ENCODE results near the gene SGSM2.
A peak's percentile ranks its signal among the peaks of the same experiment; 100 is the strongest.

The SGSM2 gene

DNA sequence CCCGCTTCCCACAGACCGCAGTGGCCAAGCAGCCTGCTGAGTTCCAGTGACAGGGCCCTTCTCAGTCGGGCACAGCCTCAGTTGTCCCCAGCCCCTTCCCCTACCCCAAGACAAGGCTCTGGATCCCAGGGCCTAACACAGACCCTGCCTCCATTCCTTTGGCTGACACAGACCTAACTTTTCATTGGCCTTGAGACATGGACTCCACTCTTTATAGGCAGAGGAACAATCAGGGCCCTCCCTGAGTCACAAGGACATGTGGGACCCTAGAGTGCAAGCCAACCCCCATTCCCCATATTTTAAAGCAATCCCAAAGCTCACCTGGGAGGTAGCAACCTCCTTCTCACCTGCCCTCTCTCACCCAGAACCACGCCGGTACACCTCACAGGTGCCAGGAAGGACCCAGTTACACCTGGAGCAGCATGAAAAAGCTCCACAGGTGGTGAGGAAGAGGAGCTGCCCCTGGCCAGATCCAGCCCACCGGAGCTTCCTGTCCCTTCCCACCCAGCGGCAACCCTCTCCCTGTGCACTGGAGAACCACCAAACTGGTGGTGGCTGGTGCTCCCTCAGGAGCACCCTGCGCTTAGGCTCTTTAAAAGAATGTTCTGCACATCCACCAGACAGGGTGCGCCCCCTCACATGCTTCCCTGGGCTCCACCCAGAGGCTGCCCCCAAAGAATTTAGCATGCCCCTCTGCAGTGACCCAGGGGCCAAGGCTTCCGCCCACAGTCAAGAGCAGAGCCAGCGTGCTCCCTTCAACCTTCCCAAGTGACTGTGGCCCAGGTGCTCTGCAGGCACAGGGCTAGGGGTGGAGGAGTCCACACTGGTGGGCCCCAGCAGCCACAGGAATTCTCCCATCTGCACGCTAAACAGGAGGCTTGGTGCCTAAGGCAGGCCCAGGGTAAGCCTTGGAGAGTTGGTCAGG lies 60.2 kb downstream of the SGSM2 start:
- no peak for DNase-seq

DNA sequence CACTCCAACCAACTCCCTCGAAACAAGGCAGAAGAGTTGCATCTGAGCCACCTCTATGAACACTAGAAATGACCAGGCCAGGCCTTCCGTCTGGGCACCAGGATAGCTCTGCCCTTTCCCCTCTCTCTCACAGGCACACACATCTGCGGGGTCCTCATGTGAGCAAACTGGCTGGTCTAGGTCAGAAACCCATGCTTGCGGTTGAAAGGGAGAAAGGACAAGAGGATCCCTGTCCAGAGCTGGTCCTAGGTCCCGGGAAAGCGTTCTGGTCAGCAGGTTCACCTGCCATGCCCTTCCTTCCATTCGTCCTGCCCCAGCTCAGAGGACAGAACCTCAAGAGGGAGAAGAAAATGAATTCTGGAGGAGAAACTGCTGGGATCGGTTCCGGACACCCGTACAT lies 60.9 kb downstream of the SGSM2 start:
- DNase-seq: no peak

DNA sequence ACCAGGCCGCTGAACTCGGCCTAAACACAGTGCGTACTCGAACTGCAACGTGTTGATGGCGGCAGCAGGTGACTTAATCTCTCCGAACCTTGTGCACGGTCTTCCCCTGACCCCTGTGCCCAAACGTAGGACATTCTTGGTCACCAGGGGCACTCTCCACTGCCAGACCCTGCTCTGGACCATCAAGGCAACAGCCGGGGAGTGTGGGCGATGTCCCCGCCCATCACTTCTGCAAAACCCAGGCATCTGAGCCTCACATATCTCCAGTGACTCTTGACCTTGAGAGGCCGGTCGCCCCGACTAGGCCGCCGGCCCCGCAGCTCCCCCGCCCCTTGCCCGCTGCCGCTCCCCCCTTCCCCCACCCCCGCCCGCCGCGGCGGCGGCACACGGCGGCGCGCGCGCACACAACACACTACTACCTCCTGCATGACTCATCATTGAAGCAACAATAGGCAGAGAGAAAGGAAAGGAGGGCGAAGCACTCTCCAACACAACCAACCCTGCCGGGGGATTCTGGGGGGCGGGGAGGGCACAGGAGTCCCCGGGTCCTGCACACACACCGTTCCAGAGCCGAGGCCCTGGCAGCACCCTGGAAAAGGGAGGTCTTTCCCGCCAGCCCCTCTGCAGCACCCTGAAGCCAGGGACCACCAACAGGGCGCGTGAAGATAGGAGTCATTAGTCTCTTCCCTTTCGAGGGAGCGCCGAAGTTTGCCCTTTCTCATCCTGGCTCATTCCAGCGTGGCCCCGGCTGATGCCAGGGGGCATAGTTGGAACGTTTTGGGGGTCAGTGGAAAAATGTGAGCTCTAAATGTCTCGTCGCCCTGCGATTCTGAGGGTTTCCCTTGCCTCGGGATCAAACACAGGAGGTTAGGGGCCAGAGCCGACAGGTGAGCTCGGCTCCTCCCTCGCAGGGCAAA lies 61.6 kb downstream of the SGSM2 start:
- peak in 29 of 51 donors; percentile 17 to 87 (median 48) for DNase-seq

DNA sequence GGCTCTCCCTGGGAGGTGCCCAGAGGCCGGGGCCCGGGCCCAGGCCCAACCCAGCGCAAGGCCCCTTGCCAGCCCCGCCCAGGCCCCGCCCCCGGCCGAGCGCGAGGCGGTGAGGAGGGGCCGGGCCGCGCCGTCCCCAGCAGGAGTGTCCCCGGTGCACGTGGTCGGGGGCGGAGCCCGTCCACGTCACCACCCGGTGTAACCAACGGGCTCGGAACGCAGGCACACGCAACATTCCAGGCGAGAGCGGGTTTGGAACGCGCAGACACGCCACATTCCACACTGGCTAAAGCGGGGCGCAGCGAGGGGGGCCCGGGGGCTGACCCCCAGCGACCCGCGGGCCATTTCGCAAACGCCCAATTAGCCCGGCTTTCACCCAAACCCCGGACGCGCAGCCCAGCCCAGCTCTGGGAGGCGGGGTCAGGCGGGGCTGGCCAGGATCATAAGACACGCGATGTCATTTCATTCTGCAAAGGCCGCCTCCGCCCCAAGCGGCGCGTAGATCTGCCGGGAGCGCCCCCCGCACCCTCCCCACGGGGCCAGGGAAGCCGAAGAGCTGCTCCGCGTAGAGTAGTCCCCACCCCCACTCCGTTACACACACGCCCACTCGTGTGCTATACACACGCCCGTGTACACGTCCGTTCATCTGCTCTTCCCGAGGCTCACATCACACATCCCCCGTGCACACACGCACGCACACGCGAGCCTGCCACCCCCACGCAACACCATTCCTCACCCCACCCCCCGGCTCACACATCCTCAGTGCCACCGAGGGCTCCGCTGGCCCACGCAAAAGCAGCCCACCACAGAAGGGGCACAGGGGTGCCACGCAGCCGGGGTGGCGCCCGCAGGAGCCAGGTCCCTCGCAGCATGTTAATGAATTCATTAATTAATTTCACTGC lies 62.5 kb downstream of the SGSM2 start:
- DNase-seq: peak; percentile 65 to 98 (median 93)

DNA sequence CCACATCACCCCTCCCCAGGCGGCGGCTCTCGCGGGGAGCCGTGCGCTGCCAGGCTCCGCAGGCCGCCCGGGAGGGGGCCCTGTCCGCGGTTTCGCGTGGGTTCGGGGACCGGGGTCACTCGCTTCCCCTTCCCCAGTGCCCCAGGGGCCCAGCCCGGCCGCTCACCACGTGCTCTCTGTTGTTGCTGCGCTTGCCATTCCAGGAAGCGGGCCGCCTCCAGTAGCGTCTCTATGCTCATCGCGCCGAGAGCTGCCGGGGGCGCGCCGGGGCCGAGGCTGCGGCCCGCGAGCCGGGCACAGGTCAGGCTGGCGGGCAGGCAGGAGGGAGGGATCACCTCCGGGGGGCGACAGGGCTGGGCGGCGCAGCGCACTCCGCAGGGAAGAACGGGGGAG lies 63.2 kb downstream of the SGSM2 start:
- peak in 20 of 51 donors; percentile 23 to 70 (median 48) for DNase-seq

DNA sequence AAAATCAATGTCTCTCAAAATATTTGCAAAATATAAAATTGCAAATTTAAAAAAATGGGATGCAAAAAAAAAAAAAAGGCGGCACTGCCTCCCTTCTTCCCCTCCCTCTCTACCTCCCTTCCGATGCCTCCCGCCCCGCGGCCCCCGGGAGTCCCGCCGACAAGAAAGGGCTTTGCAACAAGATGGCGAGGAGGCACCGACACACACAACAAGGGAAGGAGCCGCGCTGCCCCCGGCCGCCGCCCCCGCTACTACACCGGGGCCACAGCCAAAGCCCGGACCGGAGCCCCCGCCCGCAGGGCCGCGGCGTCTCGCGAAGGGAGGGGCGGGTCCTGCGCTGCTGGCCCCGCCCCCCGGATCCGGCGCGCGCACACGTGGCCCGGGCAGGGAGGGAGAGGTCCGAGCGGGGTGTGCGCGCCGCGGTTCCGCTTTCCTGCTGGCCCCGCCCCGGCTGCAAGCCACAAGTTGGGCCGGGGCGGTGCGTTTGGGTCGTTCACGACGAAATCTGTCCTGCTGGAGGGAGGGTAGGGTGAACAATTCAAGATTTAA lies 63.6 kb downstream of the SGSM2 start, which contains the start of gene MNT:
Gene MNT (minus strand): TSS at position 184 of the 549 bp plus-strand sequence. CDS start 348 bp downstream, outside the sequence.
- peak in 48 of 51 donors; percentile 73 to 98 (median 93) for DNase-seq

DNA sequence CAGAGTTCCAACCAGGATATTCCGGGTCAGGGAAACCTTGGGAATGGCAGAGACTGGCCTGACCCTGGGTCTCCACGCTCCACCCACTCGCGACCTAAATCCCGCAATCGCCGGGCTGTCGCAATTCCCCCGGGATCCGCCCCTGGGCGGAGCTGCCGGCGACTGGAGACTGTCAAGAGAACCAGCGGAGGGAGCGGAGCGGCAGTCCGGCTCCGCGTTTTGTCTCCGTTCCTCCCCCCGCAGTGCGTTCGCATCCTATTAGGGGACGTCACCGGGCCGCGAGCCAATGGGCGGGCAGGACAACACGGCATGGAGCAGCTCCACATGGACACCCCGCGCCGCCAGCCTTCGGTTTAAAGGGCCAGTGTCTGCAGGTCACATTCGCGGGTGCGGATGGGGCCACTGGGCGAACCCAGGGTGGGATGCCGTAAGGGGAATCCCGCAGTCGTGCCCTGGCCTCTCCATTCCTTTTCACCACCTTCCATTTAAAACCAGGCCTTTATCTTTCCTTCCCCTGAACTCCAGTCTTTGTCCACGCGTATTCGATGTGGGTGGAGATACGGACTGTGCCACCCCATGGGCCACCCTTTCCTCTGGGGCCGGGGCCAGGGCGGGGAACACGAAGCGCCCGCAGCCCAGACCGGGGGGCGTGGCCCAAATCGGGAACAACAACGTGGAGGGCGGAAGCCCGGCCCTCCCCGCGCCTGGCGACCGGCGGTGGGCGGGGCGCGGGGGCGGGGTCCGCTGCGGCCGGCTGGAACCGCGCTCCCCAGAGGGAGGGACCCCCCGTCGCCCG lies 64.3 kb downstream of the SGSM2 start:
- DNase-seq: peak; percentile 90 to 100 (median 99)

DNA sequence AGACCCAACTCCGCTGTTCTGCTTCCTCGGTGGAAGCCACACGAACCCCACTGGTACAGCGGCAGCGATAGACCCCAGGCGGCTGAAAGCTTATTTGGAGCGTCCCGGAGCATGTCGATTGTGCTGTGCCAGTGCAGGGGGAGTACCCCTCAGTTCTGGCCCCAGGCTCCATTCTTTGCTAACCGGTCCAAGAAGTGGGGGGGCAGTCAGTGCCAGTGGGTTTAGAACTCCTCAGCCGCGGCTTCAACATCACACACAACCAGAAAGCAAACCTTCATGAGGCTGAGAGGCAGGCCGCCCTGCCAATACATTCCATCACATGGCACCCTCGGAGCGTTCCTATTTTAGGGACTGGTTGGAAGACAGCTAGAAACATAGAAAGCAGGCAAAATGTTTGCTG lies 65.2 kb downstream of the SGSM2 start:
- peak in 1 of 51 donors; percentile 18 for DNase-seq

DNA sequence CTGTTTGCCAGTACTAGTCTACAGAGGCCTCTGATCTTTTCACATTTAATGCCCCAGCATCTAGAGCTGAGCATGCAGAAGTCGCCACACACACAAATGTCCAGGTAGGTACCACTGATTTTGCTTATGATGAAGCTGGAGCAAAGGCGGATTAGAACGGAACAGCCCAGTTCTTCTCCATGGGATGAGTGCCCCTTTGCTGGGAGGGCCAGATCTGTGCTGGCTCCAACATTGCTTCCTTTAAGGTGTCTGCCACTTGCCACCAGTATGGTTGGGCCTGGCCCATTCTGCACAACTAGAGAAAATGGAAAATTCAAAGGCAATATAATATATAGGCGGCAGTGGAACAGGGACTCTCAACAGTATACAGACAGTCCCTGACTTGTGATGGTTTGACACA lies 65.7 kb downstream of the SGSM2 start:
- no peak for DNase-seq

DNA sequence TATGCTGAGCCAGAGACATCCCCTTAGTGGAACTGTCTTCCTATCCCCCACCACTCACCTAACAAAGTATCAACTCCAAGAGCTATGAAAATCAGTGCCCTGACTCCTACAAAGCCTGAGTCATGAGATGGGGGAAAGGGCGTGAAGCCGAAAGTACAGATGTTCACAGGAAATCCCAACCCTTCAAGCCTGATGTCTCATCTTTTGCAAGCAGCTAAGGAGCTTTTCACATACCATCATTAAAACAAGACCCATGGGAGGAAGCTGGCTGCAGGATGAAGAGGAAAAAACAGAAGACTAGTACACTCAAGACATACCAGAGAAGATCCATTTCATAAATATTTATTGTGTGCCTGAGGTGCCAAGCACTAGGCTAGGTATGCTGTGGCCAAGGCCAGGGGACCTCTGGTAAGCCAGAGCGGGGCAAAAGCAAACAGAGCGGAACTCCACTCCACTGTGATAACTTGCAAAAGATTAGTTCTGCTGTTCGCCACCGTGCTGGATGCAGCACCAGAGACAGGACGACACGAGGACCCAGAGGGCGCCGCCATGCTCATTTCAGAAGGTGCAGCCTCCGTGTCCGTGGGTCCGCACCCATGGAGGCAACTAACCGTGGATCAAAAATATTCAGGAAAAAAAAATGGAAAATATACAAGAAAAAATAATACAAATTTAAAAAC lies 68.1 kb downstream of the SGSM2 start:
- DNase-seq: no peak

DNA sequence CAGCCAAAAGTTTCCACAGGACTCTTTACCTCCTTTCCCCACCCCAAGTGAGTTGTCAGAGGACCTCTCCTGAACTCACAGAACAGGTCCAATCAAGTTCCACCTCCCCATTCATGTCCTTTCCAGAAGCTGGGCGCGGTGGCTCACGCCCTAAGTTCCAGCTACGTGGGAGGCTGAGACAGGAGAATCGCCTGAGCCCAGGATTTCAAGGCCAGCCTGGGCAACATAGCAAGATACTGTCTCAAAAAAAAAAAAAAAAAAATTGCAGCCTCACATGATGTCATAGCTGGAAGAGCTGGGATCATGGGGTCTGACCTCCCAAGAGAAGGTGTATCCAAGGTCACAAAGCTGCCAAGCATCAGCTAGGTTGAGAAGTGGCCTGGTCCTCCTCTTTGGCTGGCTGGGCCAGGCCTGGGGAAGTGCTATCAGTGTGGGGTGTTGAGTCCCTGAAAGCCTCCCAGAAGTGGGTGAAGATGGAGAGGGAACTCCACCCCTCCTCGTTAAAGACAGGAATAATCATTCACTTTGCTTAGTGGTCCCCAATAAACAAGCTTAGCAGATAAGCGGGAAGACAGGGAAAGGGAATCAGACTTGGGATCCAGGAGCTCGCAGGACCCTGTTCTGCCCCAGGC lies 69.1 kb downstream of the SGSM2 start:
- DNase-seq: no peak

DNA sequence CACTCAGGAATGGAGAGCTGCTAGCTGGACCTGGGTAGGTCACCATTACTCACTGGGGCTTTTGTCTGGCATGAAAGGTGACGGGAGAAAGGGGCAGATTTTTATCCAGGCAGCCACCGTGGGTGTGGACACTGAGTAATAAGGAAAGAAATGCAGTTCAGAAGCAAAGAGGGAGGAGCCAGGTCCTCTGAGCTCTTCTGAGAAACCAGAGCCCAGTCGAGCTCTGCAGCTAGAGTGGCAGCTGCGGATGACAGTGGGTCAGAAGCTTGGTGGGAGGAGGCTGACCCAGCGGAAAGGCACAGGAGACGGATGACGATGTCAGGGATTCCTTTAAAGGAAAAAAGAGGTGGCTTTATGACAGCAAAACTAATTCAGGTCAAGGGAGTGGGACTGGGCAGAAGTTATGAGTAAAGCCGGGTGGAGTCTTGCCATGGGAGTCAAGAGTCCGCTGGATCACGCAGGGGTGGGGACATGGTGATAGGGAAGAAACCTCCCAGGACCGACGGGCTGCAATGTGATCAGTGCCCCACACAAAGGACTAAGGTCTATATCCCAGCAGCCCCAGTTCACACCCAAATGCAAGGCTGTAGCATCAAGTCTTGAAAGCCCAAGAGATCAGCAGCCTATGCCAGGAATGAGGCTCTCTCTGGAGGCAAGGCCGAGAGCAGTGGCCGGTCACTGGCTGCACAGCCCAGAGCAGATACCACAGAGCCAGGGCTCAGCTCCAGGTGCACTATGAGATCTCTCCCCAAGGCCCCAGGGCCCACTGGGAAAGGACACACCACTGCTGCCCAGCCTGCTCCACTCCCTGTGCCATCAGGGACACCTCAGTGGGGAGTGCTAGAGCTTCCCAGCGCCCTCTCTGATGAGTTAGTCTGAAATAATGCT lies 69.8 kb downstream of the SGSM2 start:
- no peak for DNase-seq

DNA sequence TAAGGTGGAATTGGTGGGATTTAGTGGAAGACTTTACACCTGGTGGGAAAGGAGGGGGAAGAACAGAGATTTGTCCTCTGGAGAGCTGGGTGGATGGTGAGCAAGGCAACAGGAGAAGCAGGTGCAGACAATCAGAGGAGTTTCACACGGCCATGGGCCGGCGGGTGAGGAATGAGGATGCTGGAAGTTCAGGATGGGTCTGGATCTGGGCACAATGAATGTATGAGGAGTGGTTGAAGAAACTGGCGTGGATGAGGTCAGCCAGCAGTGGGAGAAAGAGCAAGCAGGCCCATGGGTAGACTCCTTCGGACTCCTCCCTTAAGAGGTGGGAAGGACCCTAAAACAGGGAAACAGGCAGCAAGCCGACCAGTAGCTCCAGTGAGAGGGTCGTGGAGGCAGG lies 73.7 kb downstream of the SGSM2 start:
- no peak for DNase-seq

DNA sequence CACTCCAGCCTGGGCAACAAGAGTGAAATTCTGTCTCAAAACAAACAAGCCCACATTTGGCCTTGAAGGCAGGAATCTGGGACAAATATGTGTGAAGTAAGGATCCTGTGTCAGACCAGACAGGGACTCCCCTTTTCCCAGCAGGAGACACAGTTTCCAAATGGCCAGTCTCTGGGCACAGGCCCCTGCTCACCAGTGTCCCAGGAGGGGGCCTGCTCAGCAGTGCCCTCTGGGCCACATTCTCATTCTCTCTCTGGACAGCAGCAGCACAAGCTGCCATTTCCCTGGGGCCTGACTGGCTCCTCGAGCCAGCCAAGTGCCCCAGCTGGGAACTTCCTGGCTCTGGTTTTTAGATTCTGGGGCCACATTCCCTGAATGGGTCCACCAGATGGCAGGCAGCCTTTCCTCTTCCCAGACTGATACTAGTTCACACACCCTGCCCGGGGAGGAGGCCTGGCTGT lies 75.3 kb downstream of the SGSM2 start:
- DNase-seq: peak in 22 of 51 donors; percentile 29 to 74 (median 59)

DNA sequence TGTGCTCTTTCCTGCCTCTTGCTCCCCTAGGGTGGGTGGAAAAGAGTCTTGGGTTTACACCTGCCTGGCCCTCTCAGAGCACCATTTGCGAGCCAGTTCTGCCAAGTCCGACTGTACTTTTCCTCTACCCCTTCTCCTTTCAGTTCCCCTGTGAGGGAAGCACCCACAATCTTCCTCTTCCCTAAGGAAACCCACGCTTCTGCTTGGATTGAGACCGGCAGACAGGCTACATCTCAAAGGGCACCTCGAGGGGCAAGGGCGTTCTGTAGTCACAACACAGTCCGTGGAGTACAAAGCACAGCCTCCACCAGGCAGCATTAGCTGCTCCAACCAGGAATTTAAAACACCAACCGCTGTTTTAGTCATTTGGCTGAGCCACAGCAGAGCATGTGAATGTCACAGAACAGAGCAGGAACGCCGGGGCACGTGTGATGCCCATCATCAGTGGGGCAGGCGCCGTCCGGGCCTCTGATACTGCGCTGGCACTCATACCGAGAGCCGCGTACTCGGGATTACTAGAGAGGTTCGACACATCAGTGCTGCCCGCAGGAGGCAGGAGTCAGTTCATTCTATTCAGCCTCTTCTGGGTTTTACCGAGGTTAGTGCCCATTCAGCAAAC lies 77.3 kb downstream of the SGSM2 start:
- no peak for DNase-seq

DNA sequence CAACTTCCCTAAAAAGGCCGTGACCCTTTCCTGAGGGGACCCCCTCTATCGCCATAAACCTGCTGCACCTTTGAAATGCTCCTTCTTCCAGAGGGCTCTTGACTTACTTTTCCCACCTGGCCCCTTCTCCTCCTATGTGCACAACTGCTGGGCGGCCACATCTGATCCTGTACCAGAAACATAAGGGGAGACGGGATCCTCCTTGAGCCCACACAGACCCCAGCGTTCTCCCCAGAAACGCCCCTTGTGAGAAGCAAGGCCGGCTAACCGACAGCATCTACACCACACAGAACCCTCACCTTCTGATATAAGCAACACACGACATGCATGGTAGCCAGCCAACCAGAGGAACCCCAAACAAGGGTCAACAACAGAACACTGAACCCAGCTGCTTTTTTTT lies 77.8 kb downstream of the SGSM2 start:
- no peak for DNase-seq
